ENCODE data around the gene ZDHHC19.
A peak's percentile ranks its signal among the peaks of the same experiment; 100 is the strongest.
"Not testable (repeated sequence)": the region's sequence is repeated elsewhere in the genome, so short reads cannot be mapped to it uniquely, and the experiment has no call there.

Gene ZDHHC19

DNA sequence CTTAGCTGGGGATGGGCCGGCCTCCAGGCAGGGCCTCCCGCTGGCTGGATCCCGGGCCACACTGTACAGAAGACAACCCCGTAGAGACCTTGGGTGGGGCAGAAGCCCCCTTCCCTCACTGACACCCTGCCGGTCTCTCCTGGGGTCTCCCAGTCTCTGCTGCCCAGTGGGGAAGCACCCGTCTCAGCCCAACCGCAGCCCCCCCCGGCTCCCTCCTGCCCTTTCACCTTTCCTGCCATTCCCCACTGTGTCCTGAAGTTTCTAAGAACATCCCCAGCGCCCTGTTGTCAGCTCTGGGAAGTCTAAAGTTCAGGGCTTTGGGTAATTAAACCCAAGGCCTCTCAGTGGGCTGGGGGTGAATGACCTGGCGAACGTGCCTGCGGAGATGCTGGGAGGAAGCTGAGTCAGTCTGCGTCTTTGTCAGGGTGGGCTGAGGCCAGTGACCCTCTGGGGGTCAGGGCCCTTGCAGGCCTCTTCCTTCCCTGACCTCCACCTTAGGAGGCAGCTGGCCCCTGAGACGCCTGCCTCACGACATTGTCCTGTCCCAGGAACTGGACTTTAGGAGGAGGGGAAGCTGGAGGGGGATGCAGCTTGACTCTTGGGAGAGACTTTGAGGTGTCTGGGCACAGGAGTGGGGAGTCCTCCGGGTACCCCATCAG is 3.7 kb upstream of the ZDHHC19 start:
- no peak overlapping the region for H3K4me3 ChIP-seq (ENCODE audit: low read depth, low read length)
- in situ Hi-C loops (cut with HindIII; ENCODE audit: low sequenced_read_pairs) = no loop called here
- no peak for DNase-seq (ENCODE audit: low read depth, low spot score)
- no peak for TF ChIP-seq CTCF (IDR thresholded peaks at IDR 0.05; ENCODE audit: low read depth, low read length)

DNA sequence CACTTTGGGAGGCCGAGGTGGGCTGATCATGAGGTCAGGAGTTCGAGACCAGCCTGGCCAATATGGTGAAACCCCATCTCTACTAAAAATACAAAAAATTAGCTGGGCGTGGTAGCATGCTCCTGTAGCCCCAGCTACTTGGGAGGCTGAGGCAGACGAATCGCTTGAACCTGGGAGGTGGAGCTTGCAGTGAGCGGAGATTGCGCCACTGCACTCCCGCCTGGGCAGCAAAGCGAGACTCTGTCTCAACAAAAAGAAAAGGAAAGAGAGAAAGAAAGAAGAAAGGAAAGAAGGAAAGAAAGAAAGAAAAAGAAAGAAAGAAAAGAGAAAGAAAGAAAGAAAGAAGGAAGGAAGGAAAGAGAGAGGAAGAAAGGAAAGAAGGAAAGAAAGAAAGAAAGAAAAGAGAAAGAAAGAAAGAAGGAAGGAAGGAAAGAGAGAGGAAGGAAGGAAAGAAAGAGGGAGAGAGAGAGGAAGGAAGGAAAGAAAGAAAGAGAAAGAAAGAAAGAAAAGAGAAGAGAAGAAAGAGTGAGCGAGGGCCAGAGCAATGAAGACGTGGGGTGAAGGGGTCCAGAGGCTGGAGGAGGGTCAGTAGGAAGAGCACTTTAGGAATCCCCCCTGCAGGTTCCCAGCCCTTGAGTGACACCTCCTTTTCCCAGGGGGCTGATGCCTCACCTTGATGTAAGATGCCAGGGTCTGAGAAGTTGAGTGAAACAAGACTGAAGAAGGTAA is 1.1 kb downstream of the ZDHHC19 start:
- DNase-seq (ENCODE audit: low read depth, low spot score); in situ Hi-C loops (cut with HindIII; ENCODE audit: low sequenced_read_pairs); H3K4me3 ChIP-seq (ENCODE audit: low read depth, low read length): not testable (repeated sequence)

GRCh38 chr3:196208942-196209695 is 2.1 kb downstream of the ZDHHC19 start:
- TF ChIP-seq CTCF (IDR thresholded peaks at IDR 0.05; ENCODE audit: low read depth, low read length) = no peak
- no peak overlapping the region for H3K4me3 ChIP-seq (ENCODE audit: low read depth, low read length)
- in situ Hi-C loops (cut with HindIII; ENCODE audit: low sequenced_read_pairs) = no loop called here
- no peak for DNase-seq (ENCODE audit: low read depth, low spot score)

DNA sequence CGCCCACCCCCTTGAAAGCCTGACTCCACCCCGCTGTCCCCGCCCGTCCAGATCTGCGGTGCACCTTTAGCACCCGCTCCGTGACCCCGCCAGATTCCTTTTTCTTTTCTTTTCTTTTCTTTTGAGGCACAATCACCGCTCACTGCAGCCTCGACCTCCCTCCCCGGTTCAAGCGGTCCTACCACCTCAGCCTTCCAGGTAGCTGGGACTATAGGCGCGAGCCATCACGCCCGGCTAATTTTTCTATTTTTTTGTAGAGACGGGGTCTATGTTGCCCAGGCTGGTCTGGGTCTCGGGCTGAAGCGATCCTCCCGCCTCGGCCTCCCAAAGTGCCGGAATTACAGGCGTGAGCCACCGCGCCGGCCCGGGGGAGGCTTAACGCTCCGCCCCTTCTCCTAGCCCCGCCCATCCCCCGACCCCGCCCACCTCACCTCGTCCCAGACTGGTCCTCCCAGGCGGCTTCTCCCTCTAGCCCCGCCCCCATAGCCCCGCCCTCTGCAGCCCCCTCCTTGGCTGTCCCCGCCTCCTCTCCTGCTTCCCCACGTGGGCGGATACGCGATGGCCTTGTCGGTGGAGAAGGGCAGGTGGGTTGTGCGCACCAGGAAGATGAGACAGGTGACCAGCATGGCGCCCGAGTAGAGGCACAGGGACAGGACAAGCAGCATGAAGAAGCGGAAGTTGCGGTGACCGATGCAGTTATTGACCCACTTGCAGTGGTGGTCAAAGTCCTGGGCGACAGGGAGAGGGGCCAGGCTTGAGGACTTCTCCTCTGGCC is 3.2 kb downstream of the ZDHHC19 start:
- DNase-seq (ENCODE audit: low read depth, low spot score) = no peak
- H3K4me3 ChIP-seq (ENCODE audit: low read depth, low read length) = peak overlapping the region; percentile 40
- no peak for TF ChIP-seq CTCF (IDR thresholded peaks at IDR 0.05; ENCODE audit: low read depth, low read length)
- in situ Hi-C loops (cut with HindIII; ENCODE audit: low sequenced_read_pairs) = no loop called here

- no peak for DNase-seq (ENCODE audit: low read depth, low spot score)
- peak overlapping the region; percentile 40 for H3K4me3 ChIP-seq (ENCODE audit: low read depth, low read length)
- in situ Hi-C loops (cut with HindIII; ENCODE audit: low sequenced_read_pairs) = no loop called here
- TF ChIP-seq CTCF (IDR thresholded peaks at IDR 0.05; ENCODE audit: low read depth, low read length) = no peak
Observed at GRCh38 chr3:196207159-196207832, 3.9 kb downstream of the ZDHHC19 start.

DNA sequence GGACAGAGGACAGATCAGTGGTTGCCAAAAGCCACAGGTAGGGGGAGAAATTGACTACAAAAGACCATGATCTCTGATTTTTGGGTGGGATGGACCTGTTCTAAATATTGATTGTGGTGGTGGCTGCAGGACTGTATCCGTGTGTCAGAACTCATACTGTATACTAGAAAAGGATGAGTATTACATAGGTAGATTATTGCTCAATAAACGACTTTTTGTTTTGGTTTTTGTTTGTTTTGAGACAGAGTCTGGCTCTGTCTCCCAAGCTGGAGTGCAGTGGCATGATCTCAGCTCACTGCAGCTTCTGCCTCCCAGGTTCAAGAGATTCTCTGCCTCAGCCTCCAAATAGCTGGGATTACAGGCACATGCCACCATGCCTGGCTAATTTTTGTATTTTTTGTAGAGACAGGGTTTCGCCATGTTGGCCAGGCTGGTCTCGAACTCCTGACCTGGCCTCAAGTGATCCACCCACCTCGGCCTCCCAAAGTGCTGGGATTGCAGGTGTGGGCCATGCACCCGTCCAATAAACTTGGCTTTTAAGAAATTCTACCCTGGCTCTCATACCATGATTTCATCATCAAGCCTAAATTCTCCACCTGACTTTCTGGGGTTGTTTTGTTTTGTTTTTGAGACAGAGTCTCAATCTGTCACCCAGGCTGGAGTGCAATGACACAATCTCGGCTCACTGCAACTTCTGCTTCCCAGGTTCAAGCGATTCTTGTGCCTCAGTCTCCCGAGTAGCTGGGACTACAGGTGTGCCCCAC is 5.6 kb downstream of the ZDHHC19 start:
- DNase-seq (ENCODE audit: low read depth, low spot score); H3K4me3 ChIP-seq (ENCODE audit: low read depth, low read length); in situ Hi-C loops (cut with HindIII; ENCODE audit: low sequenced_read_pairs): not testable (repeated sequence)

All from astrocyte of the spinal cord (primary cell).